OCI-LY7 (cell line): ENCODE data around the gene BAX.

Experiments used
- EZH2phosphoT487 ChIP-seq: fragments of 200-600 bp; sonication (generic); IDR thresholded peaks from 2 replicates; pipeline ENCODE4 v1.6.1; 2018; ENCODE audit warnings: low read depth, borderline replicate concordance, mild to moderate bottlenecking, mixed run types, antibody characterized with exemption, low read length, moderate library complexity, mixed read lengths
- TF ChIP-seq, protein P1 (sequence below): fragments of 200-600 bp; sonication (generic); conservative IDR thresholded peaks from 2 replicates; pipeline ENCODE4 v1.5.1; 2014; ENCODE audit warnings: mild to moderate bottlenecking, antibody characterized with exemption, low read length, moderate library complexity, mixed read lengths

DNA sequence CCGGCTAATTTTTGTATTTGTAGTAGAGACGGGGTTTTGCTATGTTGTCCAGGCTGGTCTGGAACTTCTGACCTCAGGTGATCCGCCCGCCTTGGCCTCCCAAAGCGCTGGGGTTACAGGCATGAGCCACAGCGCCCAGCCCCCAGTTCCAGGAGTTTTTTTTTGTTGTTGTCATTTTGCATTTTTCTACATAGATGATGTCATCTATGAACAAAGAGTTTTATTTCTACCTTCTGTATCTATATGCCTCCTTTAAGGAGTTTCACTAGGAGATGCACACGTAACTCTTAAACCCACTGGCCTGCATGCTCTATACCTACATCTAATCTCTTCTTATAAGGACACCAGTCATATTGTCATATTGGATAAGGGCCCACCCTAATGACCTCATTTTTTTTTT is 16.4 kb upstream of the BAX start:
- TF ChIP-seq, protein P1, sequence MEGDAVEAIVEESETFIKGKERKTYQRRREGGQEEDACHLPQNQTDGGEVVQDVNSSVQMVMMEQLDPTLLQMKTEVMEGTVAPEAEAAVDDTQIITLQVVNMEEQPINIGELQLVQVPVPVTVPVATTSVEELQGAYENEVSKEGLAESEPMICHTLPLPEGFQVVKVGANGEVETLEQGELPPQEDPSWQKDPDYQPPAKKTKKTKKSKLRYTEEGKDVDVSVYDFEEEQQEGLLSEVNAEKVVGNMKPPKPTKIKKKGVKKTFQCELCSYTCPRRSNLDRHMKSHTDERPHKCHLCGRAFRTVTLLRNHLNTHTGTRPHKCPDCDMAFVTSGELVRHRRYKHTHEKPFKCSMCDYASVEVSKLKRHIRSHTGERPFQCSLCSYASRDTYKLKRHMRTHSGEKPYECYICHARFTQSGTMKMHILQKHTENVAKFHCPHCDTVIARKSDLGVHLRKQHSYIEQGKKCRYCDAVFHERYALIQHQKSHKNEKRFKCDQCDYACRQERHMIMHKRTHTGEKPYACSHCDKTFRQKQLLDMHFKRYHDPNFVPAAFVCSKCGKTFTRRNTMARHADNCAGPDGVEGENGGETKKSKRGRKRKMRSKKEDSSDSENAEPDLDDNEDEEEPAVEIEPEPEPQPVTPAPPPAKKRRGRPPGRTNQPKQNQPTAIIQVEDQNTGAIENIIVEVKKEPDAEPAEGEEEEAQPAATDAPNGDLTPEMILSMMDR, result no peak
- TF ChIP-seq EZH2phosphoT487, result no peak
